Mesenchymal stem cell (in vitro differentiated cells and primary cell): ENCODE data around the gene OMG.

Experiments
- DNase-seq: peaks from one replicate; pipeline ENCODE4 v3.0.0-alpha.2; 2013
- H2AFZ ChIP-seq: one replicate; pipeline ENCODE4 v1.6.1; 2013; ENCODE audit warnings: low read depth, mild to moderate bottlenecking, control low read depth, inconsistent platforms, low read length, moderate library complexity
- H2AK5ac ChIP-seq: 2 replicates; pipeline ENCODE4 v1.6.1; 2013; ENCODE audit warnings: low read length, moderate library complexity, mild to moderate bottlenecking, inconsistent platforms; ENCODE audit not compliant: severe bottlenecking
- H2BK120ac ChIP-seq: one replicate; pipeline ENCODE4 v1.6.1; 2013; ENCODE audit warnings: low read depth, mild to moderate bottlenecking, inconsistent platforms, low read length, moderate library complexity
- H2BK12ac ChIP-seq, 2 experiments: one replicate each; pipeline ENCODE4 v1.6.1; 2013; ENCODE audit warnings: inconsistent platforms in 2 of 2, low read length in 2 of 2, mild to moderate bottlenecking in 2 of 2, moderate library complexity in 2 of 2, control low read depth in 1 of 2
- H2BK15ac ChIP-seq: one replicate; pipeline ENCODE4 v1.6.1; 2013; ENCODE audit warnings: mild to moderate bottlenecking, low read depth, inconsistent platforms; ENCODE audit not compliant: poor library complexity, severe bottlenecking
- H2BK5ac ChIP-seq: 2 replicates; pipeline ENCODE4 v1.6.1; 2013; ENCODE audit warnings: low read depth, mild to moderate bottlenecking, low read length, control low read depth, inconsistent platforms; ENCODE audit not compliant: poor library complexity, severe bottlenecking
- H3K14ac ChIP-seq, 2 experiments: one replicate each; pipeline ENCODE4 v1.6.1; 2013; ENCODE audit warnings: inconsistent platforms in 2 of 2, low read length in 2 of 2, control low read depth in 1 of 2, mild to moderate bottlenecking in 1 of 2, moderate library complexity in 1 of 2
- H3K18ac ChIP-seq, 2 experiments: one replicate each; pipeline ENCODE4 v1.6.1; 2013; ENCODE audit warnings: inconsistent platforms in 2 of 2, low read length in 2 of 2, control low read depth in 1 of 2, low read depth in 1 of 2, mild to moderate bottlenecking in 1 of 2
- H3K23ac ChIP-seq, 2 experiments: one replicate each; pipeline ENCODE4 v1.6.1; 2013; ENCODE audit warnings: inconsistent platforms in 2 of 2, low read length in 2 of 2, mild to moderate bottlenecking in 2 of 2, moderate library complexity in 2 of 2, control low read depth in 1 of 2
- H3K27ac ChIP-seq: 2 replicates; pipeline ENCODE4 v1.5.1; 2013; ENCODE audit warnings: mild to moderate bottlenecking, moderate library complexity, low read length, control low read depth, inconsistent platforms; ENCODE audit not compliant: poor library complexity, severe bottlenecking
- H3K27me3 ChIP-seq, 2 experiments: 2 replicates each; pipeline versions ENCODE4 v1.6.1 to v1.7.0; 2013; ENCODE audit warnings: low read length in 2 of 2, mild to moderate bottlenecking in 2 of 2, moderate library complexity in 2 of 2, control low read depth in 1 of 2, inconsistent platforms in 1 of 2; ENCODE audit not compliant: control insufficient read depth in 1 of 2, insufficient read depth in 1 of 2
- H3K36me3 ChIP-seq, 2 experiments: 2 replicates each; pipeline versions ENCODE4 v1.6.1 to v1.7.0; 2013; ENCODE audit warnings: low read length in 2 of 2, control low read depth in 1 of 2, inconsistent platforms in 1 of 2, low read depth in 1 of 2, mild to moderate bottlenecking in 1 of 2; ENCODE audit not compliant: insufficient read depth in 2 of 2, control insufficient read depth in 1 of 2
- H3K4ac ChIP-seq, 2 experiments: one replicate each; pipeline ENCODE4 v1.6.1; 2013; ENCODE audit warnings: inconsistent platforms in 2 of 2, low read length in 2 of 2, mild to moderate bottlenecking in 2 of 2, moderate library complexity in 2 of 2, control low read depth in 1 of 2, low read depth in 1 of 2
- H3K4me1 ChIP-seq: 2 replicates; pipeline ENCODE4 v1.6.1; 2013; ENCODE audit warnings: low read depth, low read length, control low read depth; ENCODE audit not compliant: control insufficient read depth, insufficient read depth
- H3K4me2 ChIP-seq: 2 replicates; pipeline ENCODE4 v1.6.1; 2013; ENCODE audit warnings: low read length, mild to moderate bottlenecking, inconsistent platforms; ENCODE audit not compliant: poor library complexity, severe bottlenecking
- H3K4me3 ChIP-seq, 2 experiments: 2 replicates each; pipeline versions ENCODE4 v1.5.1 to v1.7.0; 2013; ENCODE audit warnings: low read length in 2 of 2, mild to moderate bottlenecking in 2 of 2, control low read depth in 1 of 2, low read depth in 1 of 2; ENCODE audit not compliant: insufficient read depth in 1 of 2
- H3K79me1 ChIP-seq: replicated peaks from 2 replicates; pipeline ENCODE4 v1.6.1; 2013; ENCODE audit warnings: mild to moderate bottlenecking, control low read depth, low read length, inconsistent platforms; ENCODE audit not compliant: poor library complexity, severe bottlenecking
- H3K9ac ChIP-seq: 2 replicates; pipeline ENCODE4 v1.7.0; 2013; ENCODE audit warnings: mild to moderate bottlenecking, low read length, moderate library complexity
- H3K9me3 ChIP-seq: 2 replicates; pipeline ENCODE4 v1.7.0; 2013; ENCODE audit warnings: mild to moderate bottlenecking, low read length; ENCODE audit not compliant: control insufficient read depth
- H4K8ac ChIP-seq: one replicate; pipeline ENCODE4 v1.6.1; 2013; ENCODE audit warnings: inconsistent platforms, mild to moderate bottlenecking, low read length, moderate library complexity
- H4K91ac ChIP-seq: one replicate; pipeline ENCODE4 v1.6.1; 2013; ENCODE audit warnings: mild to moderate bottlenecking, low read length, inconsistent platforms
- WGBS: methylation state at CpG from one replicate; pipeline ENCODE4 v1.1.7; 2013; ENCODE audit warnings: mixed read lengths; 5-methylcytosine and 5-hydroxymethylcytosine counted together

OMG gene

GRCh38 chr17:31321481-31321880 is 24.4 kb upstream of the OMG start, which contains the start of gene EVI2A:
EVI2A (minus strand) TSS chr17:31321622; CDS start chr17:31319013, 2,609 bp downstream.
- no peak within 1 kb of the TSS for H3K18ac ChIP-seq
- H3K27ac ChIP-seq, result peak within 1 kb of the TSS; percentile 70
- peaks cover 13% of the 10 kb centered on the region for H3K79me1 ChIP-seq
- H3K4ac ChIP-seq, result no peak within 1 kb of the TSS
- H3K9ac ChIP-seq, result peak within 1 kb of the TSS; percentile 79
- 0% methylated on average over 2 of the region's 3 CpGs for WGBS
- H3K27me3 ChIP-seq, result no peaks in the 10 kb centered on the region
- peak within 1 kb of the TSS; percentile 62 for H2AK5ac ChIP-seq
- H2BK15ac ChIP-seq, result no peak within 1 kb of the TSS
- no peak within 1 kb of the TSS for H3K23ac ChIP-seq
- H3K4me3 ChIP-seq, result peak within 1 kb of the TSS in 1 of 2 experiments; percentile 43
- H2BK120ac ChIP-seq, result no peak within 1 kb of the TSS
- H2BK5ac ChIP-seq, result no peak within 1 kb of the TSS
- H3K36me3 ChIP-seq, result peaks cover 8 to 14% of the 10 kb centered on the region in 2 experiments
- H3K4me2 ChIP-seq, result no peak within 1 kb of the TSS
- no peaks in the 10 kb centered on the region for H3K9me3 ChIP-seq
- no peak within 1 kb of the TSS for H3K14ac ChIP-seq
- peak within 1 kb of the TSS in 1 of 2 experiments; percentile 6 for H2BK12ac ChIP-seq
- H4K91ac ChIP-seq, result peak within 1 kb of the TSS; percentile 50
- DNase-seq, result peak; percentile 92
- no peak within 1 kb of the TSS for H2AFZ ChIP-seq
- no peak within 1 kb of the TSS for H4K8ac ChIP-seq
- peaks cover 1% of the 10 kb centered on the region for H3K4me1 ChIP-seq

- H3K36me3 ChIP-seq, result peaks cover under 1 to 7% of the 10 kb centered on the region in 2 experiments
- 0% methylated on average over 1 of the region's 1 CpG for WGBS
- no peak overlapping the region for H2BK5ac ChIP-seq
- peaks cover 14% of the 10 kb centered on the region for H3K79me1 ChIP-seq
- peak overlapping the region; percentile 70 for H3K27ac ChIP-seq
- peak overlapping the region in 1 of 2 experiments; percentile 43 for H3K4me3 ChIP-seq
- H3K18ac ChIP-seq, result no peak overlapping the region
- H2AFZ ChIP-seq, result no peak overlapping the region
- H4K8ac ChIP-seq, result no peak overlapping the region
- no peak overlapping the region for H2BK15ac ChIP-seq
- peaks cover 3% of the 10 kb centered on the region for H3K4me1 ChIP-seq
- H3K4me2 ChIP-seq, result no peak overlapping the region
- no peak overlapping the region for H3K4ac ChIP-seq
- H4K91ac ChIP-seq, result no peak overlapping the region
- no peaks in the 10 kb centered on the region for H3K27me3 ChIP-seq
- peak; percentile 70 for DNase-seq
- no peak overlapping the region for H2BK120ac ChIP-seq
- H3K14ac ChIP-seq, result no peak overlapping the region
- H3K9ac ChIP-seq, result peak overlapping the region; percentile 79
- no peak overlapping the region for H2AK5ac ChIP-seq
- H3K23ac ChIP-seq, result no peak overlapping the region
- no peak overlapping the region for H2BK12ac ChIP-seq
- no peaks in the 10 kb centered on the region for H3K9me3 ChIP-seq
Observed at GRCh38 chr17:31320791-31321190, 23.8 kb upstream of the OMG start.

GRCh38 chr17:31320241-31320640 is 23.2 kb upstream of the OMG start:
- Histone ChIP-seq H3K27me3 (no peaks in the 10 kb centered on the region), H3K4me3 (peak overlapping the region in 1 of 2 experiments; percentile 43), H3K9me3 (no peaks in the 10 kb centered on the region), H3K36me3 (peaks cover 0 to 5% of the 10 kb centered on the region in 2 experiments), H3K4ac (no peak overlapping the region), H2BK5ac (no peak overlapping the region), H3K4me1 (peaks cover 4% of the 10 kb centered on the region), H3K9ac (peak overlapping the region; percentile 79), H3K79me1 (peaks cover 15% of the 10 kb centered on the region), H2BK12ac (no peak overlapping the region), H2BK120ac (no peak overlapping the region), H2AFZ (no peak overlapping the region), H3K4me2 (no peak overlapping the region), H3K18ac (no peak overlapping the region), H4K8ac (no peak overlapping the region), H3K27ac (no peak overlapping the region), H4K91ac (no peak overlapping the region), H2AK5ac (no peak overlapping the region), H3K14ac (no peak overlapping the region), H2BK15ac (no peak overlapping the region), H3K23ac (no peak overlapping the region)
- WGBS, result no CpG with 5 or more reads among the region's 2 CpGs
- no peak for DNase-seq

GRCh38 chr17:31318851-31319661 is 22.0 kb upstream of the OMG start:
- Histone ChIP-seq H3K27me3 (no peaks in the 10 kb centered on the region), H3K18ac (no peak overlapping the region), H2AFZ (no peak overlapping the region), H2BK15ac (no peak overlapping the region), H3K4me1 (peaks cover 4% of the 10 kb centered on the region), H3K4me2 (no peak overlapping the region), H3K14ac (no peak overlapping the region), H4K91ac (no peak overlapping the region), H3K27ac (no peak overlapping the region), H3K4me3 (peak overlapping the region in 1 of 2 experiments; percentile 52), H3K4ac (no peak overlapping the region), H2BK120ac (no peak overlapping the region), H3K79me1 (peaks cover 14% of the 10 kb centered on the region), H3K23ac (no peak overlapping the region), H2AK5ac (no peak overlapping the region), H2BK5ac (no peak overlapping the region), H4K8ac (no peak overlapping the region), H3K9me3 (no peaks in the 10 kb centered on the region), H3K9ac (peak overlapping the region; percentile 84), H3K36me3 (peaks cover 0 to 5% of the 10 kb centered on the region in 2 experiments), H2BK12ac (no peak overlapping the region)
- 100% methylated on average over 2 of the region's 5 CpGs for WGBS
- DNase-seq, result no peak
